RWPE2 (cell line): ENCODE results near the gene LYZL6.

ENCODE experiments used
- ATAC-seq: fragments of 200-7000 bp; cut with Tn5 transposase; 3 replicates; pipeline ENCODE4 v1.9.1; 2021; ENCODE audit warnings: low read depth
- DNase-seq: peaks from one replicate; pipeline ENCODE4 v3.0.0-alpha.2; 2020; ENCODE audit warnings: low spot score
- H3K27ac ChIP-seq: fragments of 450-650 bp; 2 replicates; pipeline ENCODE4 v1.5.1; 2017; ENCODE audit warnings: mild to moderate bottlenecking; ENCODE audit not compliant: poor library complexity, severe bottlenecking
- H3K27me3 ChIP-seq: fragments of 250-450 bp; sonication (Bioruptor Pico); 2 replicates; pipeline ENCODE4 v1.5.1; 2021; ENCODE audit warnings: mild to moderate bottlenecking, moderate library complexity; ENCODE audit not compliant: insufficient read depth, poor library complexity, severe bottlenecking
- H3K36me3 ChIP-seq: fragments of 250-450 bp; sonication (Bioruptor Pico); 2 replicates; pipeline ENCODE4 v1.5.1; 2020; ENCODE audit warnings: low read depth, mild to moderate bottlenecking, moderate library complexity
- H3K4me1 ChIP-seq: fragments of 250-450 bp; sonication (Bioruptor Pico); 2 replicates; pipeline ENCODE4 v1.5.1; 2021; ENCODE audit warnings: mild to moderate bottlenecking, moderate library complexity; ENCODE audit not compliant: insufficient read depth, poor library complexity, severe bottlenecking
- H3K4me3 ChIP-seq: fragments of 250-450 bp; sonication (Bioruptor Pico); 2 replicates; pipeline ENCODE4 v1.5.1; 2021; ENCODE audit warnings: mild to moderate bottlenecking, moderate library complexity; ENCODE audit not compliant: severe bottlenecking
- H3K9me3 ChIP-seq: fragments of 250-450 bp; sonication (Bioruptor Pico); 2 replicates; pipeline ENCODE4 v1.5.1; 2021; ENCODE audit warnings: mild to moderate bottlenecking, moderate library complexity; ENCODE audit not compliant: severe bottlenecking
- TF ChIP-seq, protein P1 (sequence below): fragments of 450-650 bp; IDR thresholded peaks from one replicate; pipeline ENCODE4 v1.5.1; 2017; ENCODE audit warnings: mild to moderate bottlenecking, moderate library complexity; ENCODE audit not compliant: poor library complexity, severe bottlenecking

The LYZL6 gene

GRCh38 chr17:35909408-35909807 lies 34.1 kb downstream of the LYZL6 start:
- H3K27me3 ChIP-seq = no peaks in the 10 kb centered on the region
- DNase-seq = no peak
- no peak for ATAC-seq

GRCh38 chr17:35907691-35908090 lies 35.8 kb downstream of the LYZL6 start:
- DNase-seq (no peak), ATAC-seq (no peak)
- Histone ChIP-seq H3K27ac (no peak overlapping the region), H3K9me3 (no peaks in the 10 kb centered on the region), H3K27me3 (no peaks in the 10 kb centered on the region), H3K4me3 (no peak overlapping the region), H3K36me3 (no peaks in the 10 kb centered on the region), H3K4me1 (no peaks in the 10 kb centered on the region)
- TF ChIP-seq, protein P1, sequence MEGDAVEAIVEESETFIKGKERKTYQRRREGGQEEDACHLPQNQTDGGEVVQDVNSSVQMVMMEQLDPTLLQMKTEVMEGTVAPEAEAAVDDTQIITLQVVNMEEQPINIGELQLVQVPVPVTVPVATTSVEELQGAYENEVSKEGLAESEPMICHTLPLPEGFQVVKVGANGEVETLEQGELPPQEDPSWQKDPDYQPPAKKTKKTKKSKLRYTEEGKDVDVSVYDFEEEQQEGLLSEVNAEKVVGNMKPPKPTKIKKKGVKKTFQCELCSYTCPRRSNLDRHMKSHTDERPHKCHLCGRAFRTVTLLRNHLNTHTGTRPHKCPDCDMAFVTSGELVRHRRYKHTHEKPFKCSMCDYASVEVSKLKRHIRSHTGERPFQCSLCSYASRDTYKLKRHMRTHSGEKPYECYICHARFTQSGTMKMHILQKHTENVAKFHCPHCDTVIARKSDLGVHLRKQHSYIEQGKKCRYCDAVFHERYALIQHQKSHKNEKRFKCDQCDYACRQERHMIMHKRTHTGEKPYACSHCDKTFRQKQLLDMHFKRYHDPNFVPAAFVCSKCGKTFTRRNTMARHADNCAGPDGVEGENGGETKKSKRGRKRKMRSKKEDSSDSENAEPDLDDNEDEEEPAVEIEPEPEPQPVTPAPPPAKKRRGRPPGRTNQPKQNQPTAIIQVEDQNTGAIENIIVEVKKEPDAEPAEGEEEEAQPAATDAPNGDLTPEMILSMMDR = no peak

More at GRCh38 chr17:35909408-35909807, 34.1 kb downstream of the LYZL6 start:
- Histone ChIP-seq H3K27ac (no peak overlapping the region), H3K4me1 (no peaks in the 10 kb centered on the region), H3K36me3 (no peaks in the 10 kb centered on the region), H3K4me3 (no peak overlapping the region), H3K9me3 (no peaks in the 10 kb centered on the region)
- TF ChIP-seq, protein P1 = no peak

DNA sequence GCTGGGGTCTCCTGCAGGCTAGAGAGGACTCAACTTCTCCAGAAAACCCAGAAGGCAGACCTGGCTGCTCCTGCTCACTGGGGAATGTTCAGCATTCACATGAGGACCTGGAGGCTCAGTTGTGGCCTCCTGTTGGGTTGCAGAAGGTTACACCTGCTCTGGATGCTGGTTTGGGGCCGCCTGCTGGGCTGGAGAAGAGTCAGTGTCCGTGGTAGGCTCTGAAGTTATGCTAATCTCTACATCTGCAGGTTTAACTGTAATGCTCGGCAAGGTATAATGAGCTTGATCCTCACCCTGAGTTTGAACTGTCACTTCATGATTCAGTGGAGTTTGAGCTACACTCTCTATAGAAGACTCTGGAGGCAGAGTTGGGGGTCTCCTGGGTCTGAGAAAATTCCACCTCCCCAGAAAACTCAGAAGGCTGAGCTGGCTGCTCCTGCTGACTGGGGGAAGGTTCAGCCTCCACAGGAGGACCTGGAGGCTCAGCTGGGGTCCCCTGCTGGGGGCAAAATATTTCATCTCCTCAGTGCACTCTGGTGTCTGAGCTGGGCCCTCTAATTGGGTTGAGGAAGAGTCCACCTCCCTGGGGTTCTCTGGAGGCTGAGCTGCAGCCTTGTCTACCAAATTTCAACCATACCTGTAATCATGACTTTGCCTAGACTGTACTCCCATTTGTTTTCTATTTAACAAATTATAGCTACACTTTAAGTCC lies 36.4 kb downstream of the LYZL6 start:
- Histone ChIP-seq H3K4me3 (no peak overlapping the region), H3K27me3 (no peaks in the 10 kb centered on the region), H3K9me3 (no peaks in the 10 kb centered on the region), H3K27ac (no peak overlapping the region), H3K4me1 (no peaks in the 10 kb centered on the region), H3K36me3 (no peaks in the 10 kb centered on the region)
- DNase-seq = no peak
- TF ChIP-seq, protein P1 = no peak
- no peak for ATAC-seq

DNA sequence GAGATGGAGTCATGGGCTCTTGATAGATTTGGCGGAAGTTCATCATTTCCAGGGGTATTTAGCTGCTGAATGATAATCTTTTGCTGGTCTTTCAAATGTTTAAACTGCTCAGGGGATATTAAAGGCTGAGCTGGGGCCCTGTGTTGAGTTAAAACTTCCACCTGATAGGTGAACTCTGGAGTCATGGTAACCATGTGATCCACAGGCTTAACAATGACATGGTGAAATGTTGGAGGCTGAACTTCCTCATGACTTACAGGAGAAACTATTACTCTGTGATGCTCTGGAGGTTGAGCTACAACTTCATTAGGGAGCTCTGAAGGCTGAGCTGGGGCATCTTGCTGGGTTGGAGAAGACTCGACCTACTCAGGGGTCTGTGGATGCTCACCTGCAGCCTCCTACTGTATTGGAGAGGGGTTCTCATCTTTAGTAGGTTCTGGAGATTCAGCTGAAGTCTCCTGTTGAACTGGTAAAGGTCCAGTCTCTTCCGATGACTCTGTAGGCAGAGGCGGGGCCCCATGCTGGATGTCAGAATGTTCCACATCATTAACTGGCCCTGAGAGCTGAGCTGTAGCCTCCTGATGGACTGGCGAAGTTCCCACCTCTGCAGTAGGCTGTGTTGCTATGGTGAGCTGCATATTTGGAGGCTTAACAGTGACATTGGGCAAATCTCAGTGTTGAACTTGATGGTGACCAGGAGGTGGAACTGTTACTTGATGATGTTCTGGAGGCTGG lies 37.2 kb downstream of the LYZL6 start:
- no peaks in the 10 kb centered on the region for H3K36me3 ChIP-seq
- H3K9me3 ChIP-seq = no peaks in the 10 kb centered on the region
- TF ChIP-seq, protein P1 = no peak
- no peak overlapping the region for H3K27ac ChIP-seq
- no peak overlapping the region for H3K4me3 ChIP-seq
- H3K27me3 ChIP-seq = no peaks in the 10 kb centered on the region
- no peaks in the 10 kb centered on the region for H3K4me1 ChIP-seq
- ATAC-seq = no peak
- DNase-seq = no peak

DNA sequence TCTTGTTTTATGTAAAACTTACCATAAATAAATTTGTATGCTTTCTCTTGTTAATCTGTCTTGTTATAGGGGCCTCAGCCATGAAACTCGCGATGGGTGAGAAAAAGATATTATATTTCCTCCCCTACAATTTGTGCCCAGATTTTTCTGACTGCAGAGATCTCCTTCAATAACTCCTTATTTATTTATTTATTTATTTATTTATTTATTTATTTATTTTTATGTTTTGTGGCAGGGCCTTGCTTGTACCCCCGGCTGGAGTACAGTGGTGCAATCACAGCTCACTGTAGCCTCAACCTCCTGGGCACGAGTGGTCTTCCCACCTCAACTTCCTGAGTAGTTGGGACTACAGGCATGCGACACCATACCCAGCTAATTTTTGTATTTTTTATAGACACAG lies 40.1 kb downstream of the LYZL6 start:
- no peaks in the 10 kb centered on the region for H3K36me3 ChIP-seq
- TF ChIP-seq, protein P1 = no peak
- no peak overlapping the region for H3K27ac ChIP-seq
- no peaks in the 10 kb centered on the region for H3K9me3 ChIP-seq
- no peaks in the 10 kb centered on the region for H3K27me3 ChIP-seq
- DNase-seq (no peak), ATAC-seq (no peak)
- peaks cover 4% of the 10 kb centered on the region for H3K4me1 ChIP-seq
- no peak overlapping the region for H3K4me3 ChIP-seq
